GM21528 (cell line): ENCODE data around the gene FOXA3.
A peak's percentile ranks its signal among the peaks of the same experiment; 100 is the strongest.
"Not testable (repeated sequence)": the region's sequence is repeated elsewhere in the genome, so short reads cannot be mapped to it uniquely, and the experiment has no call there.

Experiments
- ATAC-seq: cut with Tn5 transposase; IDR thresholded peaks from one replicate; pipeline ENCODE4 v1.9.1; 2021; ENCODE audit warnings: mild to moderate bottlenecking, moderate library complexity; ENCODE audit not compliant: unreplicated experiment, low FRiP score

FOXA3 gene

GRCh38 chr19:45827459-45828093 is 36.5 kb upstream of the FOXA3 start:
- ATAC-seq, result no peak

- no peak for ATAC-seq
Observed at GRCh38 chr19:45828523-45828922, 35.6 kb upstream of the FOXA3 start.

GRCh38 chr19:45828945-45829344 is 35.2 kb upstream of the FOXA3 start:
- ATAC-seq, result no peak

DNA sequence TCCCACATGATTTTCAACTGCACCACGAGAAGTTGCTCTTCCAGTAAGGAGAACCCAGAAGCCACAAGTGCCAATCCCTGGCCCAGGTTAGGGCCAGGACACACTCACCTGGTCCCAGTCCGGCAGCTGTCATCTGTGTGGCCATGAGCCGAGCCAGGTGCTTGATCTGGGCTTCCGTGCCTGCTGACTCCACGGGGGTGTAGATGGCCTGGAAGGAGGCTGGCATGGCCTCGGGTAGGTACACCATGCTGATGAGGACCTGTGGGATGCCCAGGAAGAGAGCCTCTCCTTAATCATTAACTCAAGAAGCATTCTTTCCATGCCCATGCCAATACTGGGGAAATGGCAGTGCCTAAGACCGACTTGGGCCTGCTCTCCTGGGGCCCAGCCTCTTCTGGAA is 29.2 kb upstream of the FOXA3 start:
- no peak for ATAC-seq

GRCh38 chr19:45842198-45842597 is 21.9 kb upstream of the FOXA3 start:
- no peak for ATAC-seq

GRCh38 chr19:45847663-45848062 is 16.5 kb upstream of the FOXA3 start:
- no peak for ATAC-seq

- ATAC-seq, result no peak
Observed at GRCh38 chr19:45848922-45849321, 15.2 kb upstream of the FOXA3 start.

DNA sequence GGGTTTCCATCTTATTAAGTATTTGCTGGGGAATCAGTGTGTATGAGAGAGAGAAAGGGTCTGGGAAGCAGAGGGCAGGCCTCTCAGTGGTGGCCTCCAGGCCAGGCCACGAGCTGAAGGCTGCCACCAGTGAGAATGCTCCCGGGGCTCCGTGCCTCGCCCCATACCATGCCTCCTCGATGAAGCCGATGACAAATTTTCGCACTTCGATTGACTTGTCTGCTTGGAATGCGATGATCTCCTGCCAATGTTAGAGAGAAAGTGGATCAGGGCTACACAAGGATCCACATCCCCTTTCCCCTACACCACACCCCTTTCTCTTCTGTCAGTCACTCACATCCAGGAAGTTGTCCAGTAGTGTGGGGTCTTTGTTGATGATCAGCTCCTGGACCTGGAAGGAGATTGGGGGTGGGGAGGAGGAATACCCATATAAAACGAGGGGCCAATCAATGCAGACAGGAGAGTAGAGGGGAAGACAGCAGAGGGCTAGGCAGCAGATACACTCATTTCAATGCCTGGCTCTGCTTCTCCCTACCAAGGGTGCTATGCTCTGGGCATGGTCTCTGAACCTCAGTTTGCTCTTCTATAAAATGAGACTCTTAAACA is 11.9 kb upstream of the FOXA3 start:
- ATAC-seq, result no peak

DNA sequence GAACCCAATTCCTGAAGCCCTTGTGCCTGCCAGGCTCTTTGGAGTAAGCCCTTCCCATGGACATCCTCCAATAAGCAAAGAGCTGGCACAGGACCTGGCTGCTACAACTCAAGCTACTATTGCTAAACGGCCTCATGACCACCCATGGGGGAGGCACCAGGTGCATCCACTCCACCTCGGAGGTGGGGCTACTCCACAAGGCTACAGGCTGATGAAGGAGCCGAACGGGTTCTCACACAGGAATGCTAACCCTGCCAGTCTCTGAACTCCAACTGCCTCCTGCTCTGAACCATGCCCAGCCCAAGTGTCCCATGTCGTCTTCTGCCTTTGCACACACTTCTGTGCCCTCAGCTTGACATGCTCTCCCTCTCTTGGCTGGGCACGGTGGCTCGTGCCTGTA is 11.1 kb upstream of the FOXA3 start:
- no peak for ATAC-seq

DNA sequence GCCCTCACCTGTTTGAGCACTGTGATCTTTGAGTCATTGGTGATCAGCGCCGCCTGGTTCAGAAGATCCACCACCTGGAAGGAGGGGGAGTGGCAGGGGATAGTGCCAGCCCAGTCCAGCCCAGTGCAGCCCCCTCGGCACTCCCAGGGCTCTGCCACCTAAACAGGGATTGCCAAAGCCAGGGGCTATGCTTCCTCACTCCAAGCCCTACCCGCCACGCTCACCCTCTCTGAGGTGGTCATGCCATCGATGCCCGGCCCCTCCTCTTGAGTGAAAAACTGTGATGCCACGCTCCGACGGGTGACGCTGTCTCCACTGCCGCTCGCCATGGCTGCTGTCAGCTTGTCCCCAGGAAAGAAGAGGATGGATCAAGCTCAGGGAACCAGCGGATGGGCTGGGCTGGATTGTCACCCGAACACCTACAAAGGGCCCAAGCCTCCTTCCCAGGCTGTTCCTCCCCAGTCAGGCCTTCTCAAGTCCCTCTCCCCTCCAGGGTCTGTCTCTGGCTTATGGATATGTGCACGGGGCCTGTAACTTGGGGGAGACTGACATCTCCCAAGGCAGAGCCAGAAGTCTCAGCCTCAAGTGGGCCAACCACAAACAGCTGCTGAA is 9.9 kb upstream of the FOXA3 start:
- ATAC-seq, result no peak

DNA sequence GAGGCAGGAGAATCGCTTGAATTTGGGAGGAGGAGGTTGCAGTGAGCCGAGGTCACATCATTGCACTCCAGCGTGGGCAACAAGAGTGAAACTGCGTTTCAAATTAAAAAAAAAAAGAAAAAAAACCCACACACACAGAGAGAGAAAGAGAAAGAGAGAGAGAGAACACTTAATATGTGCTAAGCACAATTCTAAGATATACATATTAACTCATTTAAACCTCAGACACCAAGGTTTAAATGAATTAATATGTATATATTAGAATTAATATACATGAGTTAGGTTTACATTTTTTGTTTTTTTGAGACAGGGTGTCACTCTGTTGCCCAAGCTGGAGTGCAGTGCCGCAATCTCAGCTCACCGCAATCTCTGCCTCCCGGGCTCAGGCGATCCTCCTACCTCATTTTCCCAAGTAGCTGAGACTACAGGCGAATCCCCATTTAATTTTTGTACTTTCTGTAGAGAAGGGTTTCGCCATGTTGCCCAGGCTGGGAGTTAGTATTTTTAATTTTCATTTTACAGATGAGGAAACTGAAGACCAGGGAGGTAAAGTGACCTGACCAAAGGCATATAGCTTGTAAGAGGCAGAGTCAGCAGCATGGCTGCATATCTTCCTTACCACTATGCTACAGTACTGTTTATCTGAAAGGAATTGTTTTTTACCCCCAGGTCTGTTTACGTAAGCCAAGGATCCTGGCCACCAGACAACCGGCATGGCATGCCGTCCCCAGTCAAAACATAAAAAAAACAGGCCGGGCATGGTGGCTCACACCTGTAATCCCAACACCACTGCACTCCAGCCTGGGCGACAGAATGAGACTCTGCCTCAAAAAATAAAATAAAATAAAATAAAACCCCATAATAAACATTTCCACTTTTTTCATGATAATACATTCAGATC is 3.5 kb upstream of the FOXA3 start:
- ATAC-seq, result no peak

- ATAC-seq, result no peak
Observed at GRCh38 chr19:45862271-45862563, 1.9 kb upstream of the FOXA3 start.

- ATAC-seq, result peak; percentile 85
Observed at GRCh38 chr19:45862564-45863334, 1.4 kb upstream of the FOXA3 start, which contains the start of gene SYMPK. TSS of gene SYMPK (minus strand) at chr19:45863147. CDS start at chr19:45854495, 8,652 bp downstream.

GRCh38 chr19:45863335-45863839 is 739 bp upstream of the FOXA3 start:
- ATAC-seq, result no peak

GRCh38 chr19:45864629-45865082 is 530 bp downstream of the FOXA3 start:
- no peak for ATAC-seq

GRCh38 chr19:45865269-45865948 is 1.3 kb downstream of the FOXA3 start:
- no peak for ATAC-seq

DNA sequence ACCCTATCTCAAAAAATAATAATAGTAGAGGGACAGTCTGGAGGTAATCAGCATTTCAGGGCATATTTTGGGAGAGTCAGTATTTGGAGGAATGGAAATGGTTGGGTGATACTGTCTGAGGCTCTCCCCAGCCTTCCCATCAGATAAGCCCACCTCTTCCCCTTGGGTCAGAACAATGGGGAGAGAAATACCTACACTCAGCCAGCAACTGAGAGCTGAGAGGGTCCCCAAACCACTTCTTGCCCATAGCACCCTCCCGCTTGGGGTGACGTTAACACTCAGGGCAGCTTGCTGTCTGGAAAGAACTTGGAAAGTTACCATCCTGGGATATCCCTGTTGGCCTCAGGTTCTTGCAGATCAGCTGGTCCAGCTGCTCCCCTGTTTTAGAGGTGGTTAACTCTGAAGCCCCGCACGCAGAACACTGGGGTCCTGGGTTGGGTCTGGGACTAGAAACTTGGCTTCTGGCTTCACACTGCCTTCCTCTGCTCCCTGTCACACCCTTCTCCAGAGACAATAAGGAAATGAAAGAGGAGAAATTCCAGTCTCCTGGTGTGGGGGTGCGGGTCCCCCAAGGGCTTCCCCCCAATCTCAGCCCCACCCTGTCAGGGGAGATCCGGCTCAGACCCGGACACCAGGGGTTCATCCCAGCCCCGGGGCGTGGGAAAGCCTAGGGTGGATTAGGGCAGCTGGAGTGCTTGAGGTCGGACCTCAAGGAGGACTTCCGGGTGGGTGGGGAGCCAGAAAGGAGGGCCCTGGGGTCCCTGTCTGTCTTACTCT is 2.5 kb downstream of the FOXA3 start:
- no peak for ATAC-seq

DNA sequence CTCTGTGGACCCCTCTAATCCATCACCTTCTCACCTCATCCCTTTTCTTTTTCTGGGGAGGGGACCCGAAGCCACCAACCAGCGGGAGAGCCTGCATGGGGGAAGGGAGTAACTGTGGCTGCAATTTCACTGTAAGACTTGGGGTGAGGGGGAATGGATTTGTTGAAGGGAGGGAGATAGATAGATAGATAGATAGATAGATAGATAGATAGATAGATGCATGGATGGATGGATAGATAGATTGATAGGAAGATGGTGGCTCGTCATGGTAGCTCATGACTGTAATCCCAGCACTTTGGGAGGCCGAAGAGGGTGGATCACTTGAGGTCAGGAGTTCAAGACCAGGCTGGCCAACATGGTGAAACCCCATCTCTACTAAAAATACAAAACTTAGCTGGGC is 3.1 kb downstream of the FOXA3 start:
- ATAC-seq, result not testable (repeated sequence)

DNA sequence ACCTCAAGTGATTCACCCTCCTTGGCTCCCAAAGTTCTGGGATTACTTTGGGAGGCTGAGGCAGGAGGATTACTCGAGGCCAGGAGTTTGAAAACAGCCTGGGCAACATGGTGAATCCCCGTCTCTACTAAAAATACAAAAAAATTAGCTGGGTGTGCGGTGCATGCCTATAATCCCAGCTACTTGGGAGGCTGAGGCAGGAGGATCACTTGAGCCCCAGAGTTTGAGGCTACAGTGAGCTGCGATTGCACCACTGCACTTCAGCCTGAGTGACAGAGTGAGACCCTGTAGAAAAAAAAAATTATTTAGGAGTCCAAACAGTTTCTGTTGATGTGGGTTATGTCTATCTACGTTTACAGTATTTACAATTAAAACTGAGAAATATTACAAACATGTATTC is 6.7 kb downstream of the FOXA3 start:
- ATAC-seq, result no peak
